GDM1 (cell line): ENCODE results near the gene ZNF66.
A peak's percentile ranks its signal among the peaks of the same experiment; 100 is the strongest.
"Not testable (repeated sequence)": the region's sequence is repeated elsewhere in the genome, so short reads cannot be mapped to it uniquely, and the experiment has no call there.

Experiments used
- DNase-seq: peaks from one replicate; lab custom pipeline; 2025; lab: John Stamatoyannopoulos, UW

Gene ZNF66

DNA sequence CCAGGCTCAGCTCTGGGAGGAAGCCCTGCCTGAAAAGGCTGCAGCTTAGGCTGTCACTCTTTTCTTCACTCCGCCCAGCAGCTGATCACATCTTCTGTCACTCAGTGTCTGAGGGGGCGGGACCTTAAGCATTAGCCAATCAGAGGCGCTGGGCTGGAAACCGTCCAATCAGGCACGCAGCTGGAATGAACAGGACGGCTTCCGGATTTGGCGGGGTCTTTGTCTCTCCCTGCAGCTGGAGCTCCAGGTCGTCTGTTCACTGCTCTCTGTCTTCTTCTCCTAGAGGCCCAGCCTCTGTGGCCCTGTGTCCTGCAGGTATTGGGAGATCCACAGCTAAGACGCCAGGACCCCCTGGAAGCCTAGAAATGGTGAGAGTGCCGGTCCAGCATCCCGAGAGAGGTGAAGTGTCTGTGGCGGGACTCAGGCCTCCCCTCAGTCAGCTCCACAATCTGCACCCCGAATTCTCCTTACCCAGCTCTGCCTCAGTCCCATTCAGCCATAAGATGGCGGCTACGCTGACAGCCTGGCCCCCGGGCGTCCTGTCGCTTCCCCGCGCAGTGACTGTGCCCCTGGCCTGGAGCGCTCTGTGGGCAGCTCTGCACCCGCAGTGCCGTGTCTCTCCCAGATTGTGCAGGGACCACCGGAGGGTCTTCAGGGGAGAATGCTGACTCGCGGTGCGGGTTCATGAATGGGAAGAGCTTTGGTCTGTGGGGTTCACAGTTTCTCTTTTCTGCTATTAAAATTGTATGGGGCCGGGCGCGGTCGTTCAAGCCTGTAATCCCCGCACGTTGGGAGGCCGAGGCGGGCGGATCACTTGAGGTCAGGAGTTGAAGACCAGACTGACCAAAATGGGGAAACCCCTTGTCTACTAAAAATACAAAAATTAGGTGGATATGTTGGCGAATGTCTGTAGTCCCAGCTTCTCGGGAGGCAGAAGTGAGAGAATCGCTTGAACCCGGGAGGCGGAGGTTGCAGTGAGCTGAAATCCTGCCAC, at the start of gene ZNF66:
Gene ZNF66 (plus strand): TSS at position 222 of the 994 bp plus-strand sequence. CDS start 144 bp downstream, at position 366.
- DNase-seq = peak; percentile 94

DNA sequence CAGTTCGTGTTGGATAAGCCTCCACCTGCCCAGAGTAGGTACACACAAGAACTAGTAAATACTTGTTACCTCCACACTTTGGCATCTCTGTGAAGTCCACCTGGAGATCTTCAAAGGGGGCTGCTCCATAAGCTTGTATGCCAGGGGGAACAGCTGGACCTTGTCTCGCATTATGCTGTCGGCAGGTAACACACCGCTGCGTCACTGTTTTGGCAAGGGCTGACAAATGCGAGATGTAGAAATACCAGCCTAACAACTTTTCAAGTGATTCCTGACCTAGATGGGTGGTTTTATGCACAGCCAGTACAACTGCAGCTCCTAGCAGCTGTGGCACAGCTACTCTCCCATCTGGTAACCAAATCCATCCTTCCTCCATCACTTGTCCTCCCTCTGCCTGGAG, 25.9 kb upstream of the ZNF66 start:
- DNase-seq = not testable (repeated sequence)

DNA sequence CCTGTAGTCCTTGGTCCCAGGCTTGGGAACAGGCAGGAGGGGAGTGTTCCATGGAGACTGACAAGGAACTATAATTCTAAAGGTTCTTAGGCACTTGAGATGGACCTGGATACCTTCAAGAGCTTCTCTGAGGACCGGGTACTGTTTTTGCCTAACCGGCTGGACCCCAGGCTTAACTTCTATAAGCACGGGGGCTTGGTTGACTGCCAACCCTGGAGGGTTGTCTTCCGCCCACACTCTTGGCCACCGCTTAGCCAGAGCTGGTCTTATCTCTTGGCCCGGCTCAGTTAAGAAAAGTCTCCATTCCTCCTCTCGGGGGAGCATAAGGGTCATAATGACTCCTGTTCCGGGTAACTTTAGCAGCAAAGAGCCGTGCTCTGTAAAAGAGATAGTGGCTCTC, 23.8 kb upstream of the ZNF66 start:
- DNase-seq = not testable (repeated sequence)

DNA sequence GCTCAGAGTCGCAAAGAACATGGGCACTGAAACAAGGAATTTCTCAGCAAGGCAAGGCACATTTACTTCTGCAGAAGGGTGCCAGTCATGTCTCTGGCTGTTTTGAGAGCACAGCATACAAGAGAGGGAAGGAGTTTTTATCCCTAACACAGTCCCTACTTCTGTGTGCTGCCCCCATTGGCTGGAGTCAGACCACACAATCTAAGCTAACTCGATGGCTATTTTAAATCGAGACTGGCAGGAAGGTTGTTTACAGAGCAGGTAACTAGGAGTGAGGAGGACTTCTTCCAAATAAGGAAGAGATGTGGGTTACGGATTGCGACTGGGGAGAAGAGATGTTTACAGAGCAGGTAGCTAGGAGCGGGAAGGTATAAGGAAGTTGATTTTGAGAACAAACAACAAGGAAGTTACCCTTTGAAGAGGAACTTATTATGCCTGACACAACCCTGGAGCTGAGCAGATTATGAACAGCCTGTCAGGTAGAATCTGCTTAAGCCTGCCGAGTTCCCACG, 6.8 kb upstream of the ZNF66 start:
- not testable (repeated sequence) for DNase-seq

DNA sequence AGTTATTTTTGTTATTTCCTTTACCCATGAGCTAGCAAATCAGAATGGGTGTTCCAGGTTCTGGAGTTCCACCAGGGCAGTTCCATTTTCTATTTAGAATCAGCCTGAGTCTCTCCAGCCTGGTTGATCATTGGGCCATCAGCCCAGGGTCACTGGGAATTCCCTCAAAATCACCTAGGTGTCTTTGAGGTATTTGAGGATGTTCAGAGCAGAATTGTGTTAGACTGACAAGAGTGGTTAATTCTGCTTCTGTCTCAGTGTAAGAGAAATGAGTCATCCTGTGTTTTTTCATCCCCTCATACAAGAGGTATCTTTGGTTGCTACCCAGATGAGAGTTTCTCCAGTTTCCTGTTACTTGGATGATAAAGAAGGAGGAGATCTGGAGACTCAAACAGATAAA, 11.7 kb downstream of the ZNF66 start:
- DNase-seq = no peak

DNA sequence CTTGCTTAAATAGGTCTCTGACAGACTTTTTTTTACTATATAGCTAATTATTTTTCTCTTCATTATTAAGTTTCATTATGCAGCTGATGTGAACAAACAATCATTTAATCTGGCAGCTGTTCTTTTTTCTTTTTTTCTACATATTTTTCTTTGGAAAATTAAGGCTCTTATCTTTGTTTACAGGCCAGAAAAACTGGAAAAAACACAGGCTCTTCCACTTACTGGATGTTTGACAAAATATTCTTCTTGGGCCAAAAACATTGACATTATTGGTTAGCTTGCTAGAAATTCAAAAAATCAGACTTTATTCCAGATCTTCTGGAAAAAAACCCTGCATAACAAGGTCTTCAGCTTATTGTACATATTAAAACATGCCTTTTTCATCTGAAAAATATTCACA, 15.7 kb downstream of the ZNF66 start:
- no peak for DNase-seq

DNA sequence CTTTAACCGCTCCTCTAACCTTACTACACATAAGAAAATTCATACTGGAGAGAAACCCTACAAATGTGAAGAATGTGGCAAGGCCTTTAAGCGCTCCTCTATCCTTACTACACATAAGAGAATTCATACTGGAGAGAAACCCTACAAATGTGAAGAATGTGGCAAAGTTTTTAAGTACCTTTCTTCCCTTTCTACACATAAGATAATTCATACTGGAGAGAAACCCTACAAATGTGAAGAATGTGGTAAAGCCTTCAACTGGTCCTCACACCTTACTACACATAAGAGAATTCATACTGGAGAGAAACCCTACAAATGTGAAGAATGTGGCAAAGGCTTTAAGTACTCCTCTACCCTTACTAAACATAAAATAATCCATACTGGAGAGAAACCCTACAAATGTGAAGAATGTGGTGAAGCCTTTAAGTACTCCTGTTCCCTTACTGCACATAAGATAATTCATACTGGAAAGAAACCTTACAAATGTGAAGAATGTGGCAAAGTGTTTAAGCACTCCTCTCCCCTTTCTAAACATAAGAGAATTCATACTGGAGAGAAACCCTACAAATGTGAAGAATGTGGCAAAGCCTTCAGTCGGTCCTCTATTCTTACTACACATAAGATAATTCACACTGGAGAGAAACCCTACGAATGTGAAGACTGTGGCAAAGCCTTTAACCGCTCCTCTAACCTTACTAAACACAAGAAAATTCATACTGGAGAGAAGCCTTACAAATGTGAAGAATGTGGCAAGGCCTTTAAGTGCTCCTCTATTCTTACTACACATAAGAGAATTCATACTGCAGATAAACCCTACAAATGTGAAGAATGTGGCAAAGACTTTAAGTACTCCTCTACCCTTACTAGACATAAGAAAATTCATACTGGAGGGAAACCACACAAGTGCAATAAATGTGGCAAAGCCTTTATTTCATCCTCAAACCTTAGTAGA, 30.5 kb downstream of the ZNF66 start:
- not testable (repeated sequence) for DNase-seq

DNA sequence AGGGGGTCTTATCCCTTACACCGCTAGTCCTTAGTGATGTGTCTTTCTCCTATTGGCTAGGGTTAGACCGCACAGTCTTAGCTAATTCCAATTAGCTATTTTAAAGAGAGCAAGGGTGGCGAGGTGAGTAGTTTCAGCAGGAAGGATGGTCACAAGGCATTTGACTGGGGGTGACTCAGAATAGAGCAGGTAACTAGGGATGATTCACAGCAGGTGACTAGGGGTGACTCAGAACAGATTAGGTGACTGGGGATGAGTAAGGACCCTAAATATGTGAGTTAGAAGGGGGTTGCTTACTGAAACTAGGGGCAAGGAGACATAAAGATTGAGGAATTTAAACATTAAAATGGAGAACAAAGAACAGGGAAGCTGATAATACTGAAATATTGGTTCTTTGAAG, 64.3 kb downstream of the ZNF66 start:
- DNase-seq = no peak
